Stimulated activated CD8-positive, alpha-beta memory T cell treated with anti-CD3 and anti-CD28 coated beads, Interleukin-7, amount 100 ng/mL, for 1 hour (primary cell): ENCODE results near the gene OR10A5.
"Not testable (repeated sequence)": the region's sequence is repeated elsewhere in the genome, so short reads cannot be mapped to it uniquely, and the experiment has no call there.

Source experiments
- DNase-seq, 2 donors: peaks; one replicate each; pipeline ENCODE4 v3.0.0-alpha.2; 2020; ENCODE audit warnings: low read depth in 2 of 2

OR10A5 gene

DNA sequence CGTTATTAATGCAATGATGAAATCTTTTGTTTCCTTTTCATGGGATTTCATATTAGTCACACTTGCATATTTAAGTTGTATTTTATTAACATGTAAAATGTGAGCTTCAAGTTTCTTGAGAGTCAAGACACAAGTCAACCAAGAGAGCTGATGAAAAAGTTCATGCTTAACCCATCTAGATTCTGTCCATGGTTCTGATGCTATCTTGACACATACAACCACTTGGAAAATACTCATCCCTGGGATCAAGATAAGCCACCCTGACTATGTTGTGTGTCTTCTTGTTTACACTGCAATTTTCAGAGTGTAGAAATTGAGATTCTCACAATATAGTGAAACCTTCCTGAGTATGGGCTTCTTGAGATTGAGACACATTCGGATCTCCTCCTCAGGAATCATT is 30.3 kb downstream of the OR10A5 start:
- DNase-seq, result no peak

DNA sequence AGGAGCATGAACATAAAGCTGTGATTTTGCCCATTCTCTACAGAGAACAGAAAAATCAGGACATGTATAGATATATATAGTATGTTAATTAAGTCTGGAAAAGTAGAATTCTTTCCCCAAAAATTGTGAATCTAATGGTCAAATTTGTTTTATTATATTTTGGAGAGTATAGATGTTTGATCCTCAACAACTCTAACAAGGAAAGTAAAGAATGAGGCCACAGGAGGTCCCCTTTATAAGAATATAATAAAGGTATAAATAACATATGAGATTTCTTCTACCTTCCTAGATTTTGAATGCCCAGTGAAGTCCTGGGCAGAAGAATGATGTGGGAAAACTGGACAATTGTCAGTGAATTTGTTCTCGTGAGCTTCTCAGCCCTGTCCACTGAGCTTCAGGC is 30.8 kb downstream of the OR10A5 start, which contains the start of gene OR10A4:
OR10A4 (plus strand) TSS at position 301 of the 400 bp plus-strand sequence; CDS start at position 324, 23 bp downstream.
- DNase-seq, result no peak

- DNase-seq, result no peak
Measured at GRCh38 chr11:6876914-6877313, 31.4 kb downstream of the OR10A5 start.

GRCh38 chr11:6882751-6883150 is 37.3 kb downstream of the OR10A5 start:
- DNase-seq, result no peak

DNA sequence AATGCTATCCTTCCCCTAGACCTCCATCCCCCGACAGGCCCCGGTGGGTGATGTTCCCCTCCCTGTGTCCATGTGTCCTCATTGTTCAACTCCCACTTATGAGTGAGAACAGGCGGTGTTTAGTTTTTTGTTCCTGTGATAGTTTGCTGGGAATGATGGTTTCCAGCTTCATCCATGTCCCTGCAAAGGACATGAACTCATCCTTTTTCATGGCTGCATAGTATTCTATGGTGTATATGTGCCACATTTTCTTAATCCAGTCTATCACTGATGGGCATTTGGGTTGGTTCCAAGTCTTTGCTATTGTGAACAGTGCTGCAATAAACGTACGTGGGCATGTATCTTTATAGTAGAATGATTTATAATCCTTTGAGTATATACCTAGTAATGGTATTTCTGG is 42.2 kb downstream of the OR10A5 start:
- DNase-seq, result not testable (repeated sequence)

GRCh38 chr11:6888830-6889229 is 43.3 kb downstream of the OR10A5 start:
- no peak for DNase-seq

GRCh38 chr11:6889835-6890234 is 44.4 kb downstream of the OR10A5 start:
- no peak for DNase-seq

DNA sequence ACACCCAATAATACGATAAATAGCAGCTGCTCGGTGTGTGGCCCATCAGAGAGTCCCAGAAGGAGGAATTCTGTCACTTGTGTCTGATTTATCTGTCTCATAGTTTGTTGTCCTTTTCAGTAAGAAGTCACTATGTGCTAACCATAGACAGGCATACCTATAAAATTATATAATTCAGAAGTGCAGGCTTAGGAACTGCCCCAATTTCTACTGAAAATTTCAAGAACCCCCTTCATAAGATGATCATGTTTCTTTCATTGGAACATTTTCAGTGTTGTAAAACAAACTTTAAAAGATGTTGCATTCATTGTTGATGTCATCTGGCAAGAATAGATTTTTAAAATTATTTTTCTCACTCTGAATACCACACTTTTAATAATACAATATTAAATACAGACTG is 46.9 kb downstream of the OR10A5 start, which contains the start of gene OR2D2:
OR2D2 (minus strand) TSS at position 101 of the 400 bp plus-strand sequence; CDS start at position 101, 0 bp downstream.
- no peak for DNase-seq

GRCh38 chr11:6894097-6894496 is 48.6 kb downstream of the OR10A5 start:
- no peak for DNase-seq

DNA sequence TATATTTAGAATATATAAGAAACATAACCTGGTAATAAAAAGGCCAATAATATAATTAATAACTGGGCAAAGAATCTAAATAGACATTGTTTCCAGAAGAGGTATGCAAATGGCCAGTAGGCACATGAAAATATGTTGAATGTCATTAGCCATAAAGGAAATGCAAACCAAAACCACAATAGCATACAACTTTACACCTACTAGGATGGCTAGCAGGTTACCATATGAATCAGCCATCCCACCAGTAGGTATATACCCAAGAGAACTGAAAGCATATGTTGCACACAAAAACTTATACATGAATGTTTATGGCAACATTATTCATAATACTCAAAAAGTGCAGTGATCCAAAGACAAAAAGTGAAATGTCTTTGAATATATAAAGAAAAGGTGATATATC is 49.5 kb downstream of the OR10A5 start:
- no peak for DNase-seq
